ENCODE data around the gene PRKG1.
"Not testable (repeated sequence)": the region's sequence is repeated elsewhere in the genome, so short reads cannot be mapped to it uniquely, and the experiment has no call there.

Gene PRKG1

GRCh38 chr10:51178634-51179033 is 104.3 kb downstream of the PRKG1 start:
- no peak for DNase-seq

GRCh38 chr10:51180141-51180540 is 105.9 kb downstream of the PRKG1 start:
- DNase-seq, result no peak

- no peak for DNase-seq
Observed at GRCh38 chr10:51183783-51184182, 109.5 kb downstream of the PRKG1 start.

GRCh38 chr10:51186361-51186760 is 112.1 kb downstream of the PRKG1 start:
- no peak for DNase-seq

GRCh38 chr10:51188008-51188407 is 113.7 kb downstream of the PRKG1 start:
- DNase-seq, result no peak

- DNase-seq, result no peak
Observed at GRCh38 chr10:51188866-51189265, 114.6 kb downstream of the PRKG1 start.

- no peak for DNase-seq
Observed at GRCh38 chr10:51196508-51197175, 122.4 kb downstream of the PRKG1 start.

- no peak for DNase-seq
Observed at GRCh38 chr10:51198170-51198569, 123.9 kb downstream of the PRKG1 start.

- no peak for DNase-seq
Observed at GRCh38 chr10:51201947-51202346, 127.7 kb downstream of the PRKG1 start.

GRCh38 chr10:51203359-51203758 is 129.1 kb downstream of the PRKG1 start:
- DNase-seq, result no peak

GRCh38 chr10:51204066-51204465 is 129.8 kb downstream of the PRKG1 start:
- DNase-seq, result no peak

- no peak for DNase-seq
Observed at GRCh38 chr10:51204701-51205100, 130.4 kb downstream of the PRKG1 start.

GRCh38 chr10:51206500-51206899 is 132.2 kb downstream of the PRKG1 start:
- no peak for DNase-seq

- not testable (repeated sequence) for DNase-seq
Observed at GRCh38 chr10:51212937-51213336, 138.7 kb downstream of the PRKG1 start.

GRCh38 chr10:51214207-51215196 is 140.2 kb downstream of the PRKG1 start:
- no peak for DNase-seq

GRCh38 chr10:51215951-51216834 is 141.9 kb downstream of the PRKG1 start:
- DNase-seq, result no peak

GRCh38 chr10:51217505-51217904 is 143.2 kb downstream of the PRKG1 start:
- DNase-seq, result no peak

GRCh38 chr10:51224671-51225161 is 150.4 kb downstream of the PRKG1 start:
- DNase-seq, result no peak

GRCh38 chr10:51227897-51228713 is 153.8 kb downstream of the PRKG1 start:
- DNase-seq, result no peak

GRCh38 chr10:51228714-51229100 is 154.4 kb downstream of the PRKG1 start:
- no peak for DNase-seq

- DNase-seq, result no peak
Observed at GRCh38 chr10:51230887-51231585, 156.7 kb downstream of the PRKG1 start.

Measured in effector CD4-positive, alpha-beta T cell (primary cell).